Diencephalon (tissue), 1 donor: ENCODE results near the gene ZNF573. TPM values are rescaled to one million over a fixed set of nuclear protein-coding genes. Genes with fewer than 3 reads are reported as not detected.

Experiments
- small RNA-seq: library from RNA; depleted of rRNA; stranded (forward); fragments of <200 nt; gene quantifications from one replicate; pipeline ENCODE3, GENCODE V24; 2014
- total RNA-seq: library from RNA; depleted of rRNA; stranded (reverse); fragments of >200 nt; gene quantifications from one replicate; pipeline ENCODE4 v1.2.3, GENCODE V29; 2014

ZNF573 gene
- total RNA-seq: 41.3 TPM

GRCh38 chr19:37779127-37780005 lies at the start of gene ZNF573:
Gene ZNF573, minus strand, starts transcription at chr19:37779586. Its CDS starts 5,857 bp downstream, at chr19:37773729.

GRCh38 chr19:37719111-37719926 lies 60.1 kb downstream of the ZNF573 start, which contains the start of gene ZNF607:
Gene ZNF607, minus strand, starts transcription at chr19:37719761. Its CDS starts 8,143 bp downstream, at chr19:37711618.

Small RNA genes within 50 kb of the gene (small RNA-seq; reads per million reads assigned to genes)
- gene SELENOKP1: not detected

Other genes with a start within 250 kb of the ZNF573 start
- 12.9 TPM for gene ZNF571, start 184.8 kb downstream of the ZNF573 start, total RNA-seq
- 23.8 TPM for gene ZNF540, start 184.7 kb downstream of the ZNF573 start, total RNA-seq
- gene ZFP30, start 124.1 kb downstream of the ZNF573 start, total RNA-seq: 84.7 TPM
- 18.0 TPM for gene ZNF607, start 59.8 kb downstream of the ZNF573 start, total RNA-seq
- gene WDR87, start 127.0 kb upstream of the ZNF573 start, total RNA-seq: not detected
- gene SIPA1L3, start 127.6 kb upstream of the ZNF573 start, total RNA-seq: 9.5 TPM